ENCODE data around the gene ASH1L.
"Not testable (repeated sequence)": the region's sequence is repeated elsewhere in the genome, so short reads cannot be mapped to it uniquely, and the experiment has no call there.

ASH1L gene

GRCh38 chr1:155433831-155434389 lies 128.7 kb downstream of the ASH1L start:
- not testable (repeated sequence) for DNase-seq

DNA sequence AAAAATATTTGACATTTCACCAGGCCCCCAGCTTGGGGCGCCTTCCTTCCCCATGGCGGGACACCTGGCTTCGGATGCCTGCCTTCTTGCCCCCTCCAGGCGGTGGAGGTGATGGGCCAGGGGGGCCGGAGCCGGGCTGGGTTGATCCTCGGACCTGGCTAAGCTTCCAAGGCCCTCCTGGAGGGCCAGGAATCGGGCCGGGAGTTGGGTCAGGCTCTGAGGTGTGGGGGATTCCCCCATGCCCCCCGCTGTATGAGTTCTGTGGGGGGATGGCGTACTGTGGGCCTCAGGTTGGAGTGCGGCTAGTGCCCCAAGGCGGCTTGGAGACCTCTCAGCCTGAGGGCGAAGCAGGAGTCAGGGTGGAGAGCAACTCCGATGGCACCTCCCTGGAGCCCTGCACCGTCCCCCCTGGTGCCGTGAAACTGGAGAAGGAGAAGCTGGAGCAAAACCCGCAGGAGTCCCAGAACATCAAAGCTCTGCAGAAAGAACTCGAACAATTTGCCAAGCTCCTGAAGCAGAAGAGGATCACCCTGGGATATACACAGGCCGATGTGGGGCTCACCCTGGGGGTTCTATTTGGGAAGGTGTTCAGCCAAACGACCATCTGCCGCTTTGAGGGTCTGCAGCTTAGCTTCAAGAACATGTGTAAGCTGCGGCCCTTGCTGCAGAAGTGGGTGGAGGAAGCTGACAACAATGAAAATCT lies 129.3 kb downstream of the ASH1L start:
- not testable (repeated sequence) for DNase-seq

- no peak for DNase-seq
Measured at GRCh38 chr1:155424091-155424490, 138.5 kb downstream of the ASH1L start.

GRCh38 chr1:155420788-155421187 lies 141.8 kb downstream of the ASH1L start:
- no peak for DNase-seq

- not testable (repeated sequence) for DNase-seq
Measured at GRCh38 chr1:155411840-155412239, 150.8 kb downstream of the ASH1L start.

GRCh38 chr1:155410931-155411330 lies 151.7 kb downstream of the ASH1L start:
- DNase-seq, result no peak

GRCh38 chr1:155396874-155397476 lies 165.6 kb downstream of the ASH1L start:
- no peak for DNase-seq

GRCh38 chr1:155392898-155393411 lies 169.6 kb downstream of the ASH1L start:
- no peak for DNase-seq

DNA sequence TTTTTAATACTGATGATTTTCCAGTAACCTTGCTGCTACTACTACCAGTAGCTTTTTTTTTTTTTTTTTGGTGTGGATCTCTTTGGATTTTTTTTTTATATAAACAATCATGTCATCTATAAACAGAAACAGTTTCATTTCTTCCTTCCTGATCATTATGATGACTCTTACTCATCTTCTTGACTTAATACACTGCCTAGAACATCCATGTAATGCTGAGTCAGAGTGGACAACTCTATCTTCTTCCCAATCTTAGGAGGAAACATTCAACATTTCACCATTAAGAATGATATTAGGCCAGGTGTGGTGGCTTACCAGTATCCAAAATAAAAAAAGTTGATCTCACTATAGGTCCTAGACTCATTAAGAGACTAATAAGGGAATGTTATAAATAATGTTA lies 172.8 kb downstream of the ASH1L start:
- no peak for DNase-seq

GRCh38 chr1:155385836-155386235 lies 176.8 kb downstream of the ASH1L start:
- not testable (repeated sequence) for DNase-seq

GRCh38 chr1:155383406-155383805 lies 179.2 kb downstream of the ASH1L start:
- no peak for DNase-seq

GRCh38 chr1:155379631-155380090 lies 182.9 kb downstream of the ASH1L start:
- no peak for DNase-seq

DNA sequence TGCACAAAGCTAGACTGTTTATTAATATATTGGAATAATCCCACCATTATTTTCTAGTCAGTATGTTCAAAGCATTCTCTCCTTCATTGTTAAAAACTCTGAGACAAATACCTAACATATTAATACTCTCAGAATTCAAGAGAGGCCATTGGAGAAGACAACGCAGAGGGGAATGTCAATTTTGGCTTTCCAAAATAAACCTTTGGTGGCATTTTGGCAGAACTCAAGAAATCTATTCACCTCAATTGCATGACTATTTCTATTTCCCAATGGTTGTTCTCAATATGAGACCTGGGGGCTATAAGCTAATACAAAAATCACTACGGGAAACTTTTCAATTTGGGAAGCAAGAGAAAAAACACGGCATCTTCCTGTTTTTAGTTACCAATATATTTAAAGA lies 183.4 kb downstream of the ASH1L start:
- no peak for DNase-seq

DNA sequence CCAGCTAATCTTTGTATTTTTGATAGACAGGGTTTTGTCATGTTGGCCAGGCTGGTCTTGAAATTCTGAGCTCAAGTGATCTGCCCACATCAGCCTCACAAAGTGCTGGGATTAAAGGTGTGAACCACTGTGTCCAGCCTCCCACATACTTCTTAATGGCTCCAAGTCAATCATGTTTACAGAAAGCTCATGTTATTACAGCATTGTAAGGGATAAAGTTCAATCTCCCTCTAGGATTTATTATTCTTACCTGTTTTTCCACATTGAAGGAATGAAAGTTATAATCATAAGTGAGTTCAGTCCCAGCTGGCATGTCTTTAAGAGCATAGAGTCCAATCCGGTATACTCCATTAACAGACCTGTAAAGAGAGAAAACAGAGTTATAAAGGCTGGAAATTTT lies 202.6 kb downstream of the ASH1L start:
- DNase-seq, result no peak

- no peak for DNase-seq
Measured at GRCh38 chr1:155352631-155353030, 210.0 kb downstream of the ASH1L start.

GRCh38 chr1:155342842-155343241 lies 219.8 kb downstream of the ASH1L start:
- DNase-seq, result no peak

GRCh38 chr1:155339515-155340097 lies 223.0 kb downstream of the ASH1L start:
- no peak for DNase-seq

GRCh38 chr1:155334962-155335361 lies 227.6 kb downstream of the ASH1L start:
- DNase-seq, result no peak

DNA sequence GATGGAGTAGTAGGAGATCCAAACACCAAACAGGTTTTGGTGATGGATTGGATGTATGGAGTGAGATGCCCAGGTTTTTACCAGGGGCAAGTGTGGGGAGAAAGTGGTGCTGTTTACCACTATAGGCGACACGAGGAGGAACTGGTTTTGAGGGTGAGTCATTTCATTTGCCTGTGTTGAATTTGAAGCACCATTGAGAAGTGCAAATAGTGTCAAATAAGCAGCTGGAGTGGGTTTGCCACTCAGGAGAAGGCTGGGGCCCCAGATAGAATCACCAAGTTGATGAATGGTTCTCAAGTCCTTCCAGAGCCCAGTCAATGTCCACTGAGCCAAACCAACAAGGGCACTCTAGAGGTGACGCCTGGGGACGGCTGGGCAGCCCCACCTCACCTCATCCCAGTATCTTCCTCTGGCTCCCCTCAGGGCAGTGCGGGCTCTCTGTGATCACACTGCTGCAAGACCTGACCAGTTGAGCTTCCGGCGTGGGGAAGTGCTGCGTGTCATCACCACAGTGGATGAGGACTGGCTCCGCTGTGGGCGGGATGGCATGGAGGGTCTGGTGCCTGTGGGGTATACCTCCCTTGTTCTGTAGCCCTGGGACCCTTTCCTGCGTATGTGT lies 232.5 kb downstream of the ASH1L start:
- no peak for DNase-seq

GRCh38 chr1:155328856-155329255 lies 233.7 kb downstream of the ASH1L start:
- not testable (repeated sequence) for DNase-seq

GRCh38 chr1:155327981-155328380 lies 234.6 kb downstream of the ASH1L start:
- DNase-seq, result no peak

DNA sequence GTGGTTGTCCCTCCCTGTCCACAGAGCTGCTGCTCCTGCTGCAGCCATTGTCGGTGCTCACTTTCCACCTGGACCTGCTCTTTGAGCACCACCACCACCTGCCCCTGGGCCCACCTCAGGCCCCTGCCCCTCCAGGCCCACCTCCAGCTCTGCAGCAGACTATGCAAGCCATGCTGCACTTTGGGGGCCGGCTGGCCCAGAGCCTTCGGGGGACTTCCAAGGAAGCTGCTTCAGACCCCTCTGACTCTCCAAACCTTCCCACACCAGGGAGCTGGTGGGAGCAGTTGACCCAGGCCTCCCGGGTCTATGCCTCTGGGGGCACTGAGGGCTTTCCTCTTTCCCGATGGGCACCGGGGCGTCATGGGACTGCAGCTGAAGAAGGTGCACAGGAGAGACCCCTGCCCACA lies 236.0 kb downstream of the ASH1L start:
- no peak for DNase-seq

GRCh38 chr1:155326020-155326526 lies 236.5 kb downstream of the ASH1L start:
- DNase-seq, result no peak
